GM19455 (cell line): ENCODE data around the gene CBX1.
"Not testable (repeated sequence)": the region's sequence is repeated elsewhere in the genome, so short reads cannot be mapped to it uniquely, and the experiment has no call there.

Experiments
- ATAC-seq: cut with Tn5 transposase; IDR thresholded peaks from one replicate; pipeline ENCODE4 v1.9.1; 2021; ENCODE audit not compliant: unreplicated experiment

Gene CBX1

DNA sequence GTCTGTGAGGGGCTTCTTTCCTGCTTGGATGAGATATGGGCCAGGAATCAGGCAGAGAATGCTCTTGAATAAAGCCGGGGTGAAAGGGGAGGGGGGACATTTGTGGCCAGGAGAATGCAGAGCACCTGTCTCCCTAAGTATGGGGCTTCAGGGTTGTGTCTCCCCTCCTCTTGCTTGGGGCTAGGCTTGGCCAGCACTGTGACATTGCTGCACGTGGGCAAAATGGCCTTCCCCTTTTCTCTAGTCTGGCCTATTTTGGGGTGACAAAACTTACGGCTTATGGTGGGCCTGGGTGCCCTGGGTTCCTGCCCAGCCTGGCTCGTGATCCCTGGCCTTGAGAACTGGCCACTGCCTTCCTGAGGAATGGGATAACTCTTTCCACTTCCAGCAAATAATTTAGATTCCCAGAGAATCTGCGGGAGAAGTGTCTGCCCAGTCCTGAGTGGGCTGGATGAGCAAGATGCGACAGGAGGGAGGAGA, 47.5 kb downstream of the CBX1 start:
- ATAC-seq, result no peak

DNA sequence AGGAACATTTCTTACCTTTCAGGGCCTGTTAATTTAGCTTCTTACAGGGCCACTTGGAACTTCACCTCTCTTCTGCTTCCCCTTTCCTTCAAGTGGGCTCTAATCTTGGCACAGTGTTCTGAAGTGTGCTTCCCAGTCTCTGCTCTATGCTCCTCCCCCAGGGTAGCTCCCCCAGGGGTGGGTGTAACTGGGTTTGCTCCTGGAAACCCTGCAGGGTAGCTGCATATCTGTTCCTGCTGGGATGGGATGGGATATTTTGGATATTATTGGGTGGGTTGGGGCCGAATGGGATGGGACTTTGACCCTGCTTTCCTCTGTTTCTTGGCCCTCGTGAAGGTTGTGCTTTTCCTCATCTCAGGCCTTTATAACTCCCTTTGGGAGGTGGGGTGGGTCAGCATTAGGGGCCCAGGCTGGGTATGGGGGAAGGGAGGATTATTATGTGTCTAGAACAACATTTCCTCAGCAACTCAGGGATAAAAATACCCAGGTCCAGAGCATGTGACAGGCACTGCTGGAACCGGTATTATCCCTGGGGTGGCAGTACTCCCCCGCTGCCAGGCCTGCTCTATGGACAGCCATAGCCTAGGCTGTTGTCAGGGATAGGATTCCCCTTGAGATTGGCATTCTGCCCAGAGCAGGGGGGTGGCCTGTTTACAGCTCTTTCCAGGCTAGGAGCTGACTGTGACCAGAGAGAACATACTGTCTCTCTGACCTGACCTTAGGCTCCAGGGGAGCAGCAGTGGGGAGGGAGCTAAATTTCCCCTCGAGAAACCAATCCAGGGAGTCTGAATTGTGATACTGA, 48.1 kb downstream of the CBX1 start:
- no peak for ATAC-seq

DNA sequence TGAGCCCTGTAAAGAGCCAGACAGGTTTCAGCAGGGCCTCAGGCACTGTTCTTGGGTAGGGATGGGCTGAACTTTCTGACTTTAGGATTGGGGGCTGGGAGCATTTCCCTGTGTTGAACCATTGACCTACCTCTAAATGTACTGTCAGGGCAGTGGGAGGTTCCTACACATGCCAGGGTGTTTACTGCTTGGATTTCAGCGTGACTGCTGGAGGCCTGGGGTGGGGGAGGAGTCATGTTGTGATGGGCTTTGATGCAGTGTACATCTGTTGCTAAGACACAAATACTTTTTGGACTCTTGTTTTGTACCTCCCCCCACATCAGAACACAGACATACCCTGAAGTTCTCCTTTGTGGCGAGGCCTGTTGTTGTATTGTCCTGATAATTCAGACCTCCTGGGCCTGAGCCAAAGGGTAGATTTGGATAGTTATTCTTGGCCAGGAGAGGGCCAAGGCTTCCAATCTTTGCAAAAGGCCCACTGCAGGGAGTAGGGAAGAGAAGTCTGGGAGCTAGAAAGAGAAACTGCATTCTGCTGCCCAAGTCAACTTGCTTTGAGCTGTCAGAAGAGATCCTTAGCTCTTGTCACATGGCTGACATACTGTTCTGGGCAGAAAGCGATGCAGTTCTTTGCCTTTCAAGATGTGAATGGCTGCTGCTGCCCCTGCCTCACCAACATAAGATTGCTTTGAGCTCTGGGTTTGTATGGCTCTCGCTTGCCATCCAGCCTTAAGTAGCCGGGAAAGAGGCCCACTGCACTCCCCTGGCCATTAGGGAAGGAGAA, 49.4 kb downstream of the CBX1 start:
- no peak for ATAC-seq

DNA sequence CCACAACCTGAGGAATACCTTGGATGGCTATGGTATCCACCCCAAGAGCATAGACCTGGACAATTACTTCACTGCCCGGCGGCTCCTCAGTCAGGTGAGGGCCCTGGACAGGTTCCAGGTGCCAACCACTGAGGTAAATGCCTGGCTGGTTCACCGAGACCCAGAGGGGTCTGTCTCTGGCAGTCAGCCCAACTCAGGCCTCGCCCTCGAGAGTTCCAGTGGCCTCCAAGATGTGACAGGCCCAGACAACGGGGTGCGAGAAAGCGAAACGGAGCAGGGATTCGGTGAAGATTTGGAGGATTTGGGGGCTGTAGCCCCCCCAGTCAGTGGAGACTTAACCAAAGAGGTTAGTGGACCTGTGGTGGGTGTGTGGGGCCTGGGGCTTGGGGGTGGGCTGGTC, 50.0 kb downstream of the CBX1 start:
- no peak for ATAC-seq

DNA sequence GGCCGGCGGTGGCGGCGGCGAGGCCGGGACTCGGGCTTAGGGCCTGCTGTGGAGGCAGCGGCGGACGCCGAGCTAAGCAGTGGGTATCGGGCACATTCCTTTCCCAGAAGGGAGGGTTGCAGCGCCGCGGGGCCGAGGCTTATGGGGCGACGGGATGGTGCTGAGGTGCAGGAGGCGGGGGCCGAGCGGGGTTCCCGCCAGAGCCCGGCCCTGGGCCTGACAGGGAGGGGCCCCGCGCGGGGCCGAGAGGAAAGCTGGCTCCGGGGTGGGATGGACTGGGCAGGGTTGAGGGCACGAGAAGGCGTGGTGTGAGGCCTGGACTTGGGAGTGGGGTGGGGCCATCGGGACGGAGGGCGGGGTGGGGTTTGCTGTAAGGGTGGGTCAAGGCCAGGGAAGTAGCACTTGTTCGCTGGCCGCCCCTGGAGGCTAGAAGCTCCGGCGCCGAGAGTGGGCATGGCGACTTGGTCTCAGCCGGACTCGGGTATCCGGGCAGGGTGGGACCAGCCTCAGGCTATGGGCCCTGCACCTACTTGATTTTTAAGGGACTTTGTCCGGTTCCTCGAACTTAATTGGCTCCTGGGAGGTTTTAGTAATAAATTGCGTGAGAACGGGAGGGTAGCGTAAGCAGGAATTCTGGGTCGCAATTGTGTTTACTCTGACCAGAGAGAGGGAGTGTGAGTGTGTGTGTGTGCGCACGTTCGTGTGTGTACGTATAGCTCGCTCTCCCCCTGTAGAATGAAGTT, 52.7 kb downstream of the CBX1 start:
- ATAC-seq, result peak; percentile 42

DNA sequence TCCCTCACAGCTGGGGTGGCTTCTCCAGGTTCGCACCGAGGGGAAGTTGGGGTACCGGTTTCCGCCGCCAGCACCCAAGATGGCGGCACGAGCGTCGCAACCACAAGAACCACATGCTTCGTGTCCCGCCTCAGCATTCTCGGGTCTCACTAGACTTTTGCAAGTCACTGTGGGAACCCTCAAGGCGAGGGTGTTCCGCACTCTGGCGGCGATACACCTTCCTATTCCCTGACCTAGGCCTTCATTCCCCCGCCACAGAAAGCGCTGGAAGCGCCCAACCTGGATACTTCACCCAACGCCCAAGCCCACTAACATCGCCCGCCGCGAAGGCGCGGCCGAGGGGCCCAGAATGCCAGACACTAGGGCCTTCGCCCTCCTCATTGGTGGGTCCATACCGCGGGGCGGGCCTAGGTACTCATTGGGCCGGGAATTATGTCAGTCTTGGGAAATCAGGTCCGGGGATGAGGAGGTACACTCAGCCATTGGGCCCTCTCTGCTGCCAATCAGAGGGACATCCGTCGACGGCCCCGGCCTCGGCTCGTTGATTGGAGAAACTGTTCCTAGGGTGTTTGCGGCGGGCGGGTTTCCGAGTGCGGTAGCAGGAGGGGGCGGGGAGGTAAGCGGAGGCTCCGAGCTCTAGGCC, 53.4 kb downstream of the CBX1 start, which contains the start of gene NFE2L1:
Gene NFE2L1, plus strand, starts transcription at position 619 of the 643 bp plus-strand sequence. CDS start 2,760 bp downstream, outside the sequence.
- peak; percentile 91 for ATAC-seq

DNA sequence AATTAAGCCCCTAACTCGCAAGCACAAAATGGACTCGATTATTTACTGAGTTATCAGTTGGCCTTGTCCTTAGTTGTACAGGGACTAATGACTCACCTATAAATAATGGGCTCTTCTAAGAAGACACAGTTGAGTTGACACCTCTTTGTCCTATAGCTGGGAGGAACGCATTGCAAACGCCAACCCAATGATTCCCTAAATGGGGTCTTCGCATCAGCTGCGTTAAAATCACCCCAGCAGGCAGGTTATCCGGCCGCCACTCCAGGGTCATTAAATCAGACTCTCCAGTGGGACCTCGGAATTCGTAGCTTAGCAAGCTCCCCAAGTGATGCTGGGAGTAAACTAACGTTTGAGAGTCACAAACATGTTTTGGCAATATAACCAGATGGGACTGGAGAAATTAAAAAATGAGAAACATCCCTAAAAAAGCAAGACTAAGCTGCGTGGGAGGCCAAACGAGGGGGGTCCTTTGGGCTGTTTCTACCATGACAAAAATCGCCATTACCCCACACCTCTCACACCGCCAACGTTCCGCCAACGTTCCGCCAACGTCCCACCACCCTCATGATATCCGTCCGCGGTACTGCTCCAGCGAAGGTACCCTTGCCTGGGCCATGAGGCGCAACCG, 54.1 kb downstream of the CBX1 start:
- no peak for ATAC-seq

DNA sequence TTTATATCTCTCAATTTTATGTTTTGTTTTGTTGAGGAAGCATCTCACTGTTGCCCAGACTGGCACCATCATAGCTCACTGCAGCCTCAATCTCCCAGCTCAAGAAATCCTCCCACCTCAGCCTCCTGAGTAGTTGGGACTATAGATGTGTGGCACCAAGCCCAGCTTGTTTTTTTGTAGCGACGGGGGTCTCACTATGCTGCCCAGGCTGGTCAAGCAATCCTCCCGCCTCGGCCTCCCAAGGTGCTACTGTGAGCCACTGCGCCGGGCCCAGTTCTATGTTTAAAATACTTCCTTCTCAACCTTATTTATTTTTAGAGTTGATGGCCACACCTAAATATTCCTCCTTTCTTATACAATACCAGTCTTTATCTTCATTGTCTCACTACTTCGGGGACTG, 55.0 kb downstream of the CBX1 start:
- ATAC-seq, result no peak

DNA sequence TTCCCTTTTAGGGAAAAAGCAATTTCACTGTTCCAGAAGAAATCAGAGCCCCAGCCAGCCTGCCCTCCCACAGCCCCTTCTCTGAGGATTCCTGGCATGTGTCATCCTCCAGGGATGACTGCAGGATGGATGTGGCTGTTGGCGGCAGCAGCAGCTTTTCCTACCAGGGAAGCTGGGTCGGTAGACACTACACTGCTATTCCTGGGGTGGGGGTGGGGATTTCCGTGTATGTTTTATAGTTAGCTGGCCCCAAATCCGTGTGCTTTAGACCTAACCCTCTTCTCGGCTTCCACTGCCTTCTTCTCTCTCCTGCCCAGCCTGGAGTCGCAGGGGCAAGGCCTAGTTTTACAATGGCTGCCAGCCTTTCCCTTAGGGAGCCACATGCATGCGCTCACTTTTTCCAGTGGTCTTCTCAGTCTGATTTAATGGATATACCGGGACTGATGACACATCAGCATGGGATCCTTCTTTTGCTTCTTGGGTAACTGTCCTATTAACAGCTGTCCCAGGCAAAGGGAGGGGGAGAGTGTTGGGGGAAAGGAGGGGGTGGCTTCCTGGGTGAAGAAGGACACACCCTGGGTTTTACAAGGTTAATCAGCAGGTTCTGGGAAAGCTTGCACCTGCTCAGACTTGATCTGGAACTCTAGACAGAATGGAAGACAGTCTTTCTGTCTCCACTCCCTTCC, 55.8 kb downstream of the CBX1 start:
- ATAC-seq, result no peak

DNA sequence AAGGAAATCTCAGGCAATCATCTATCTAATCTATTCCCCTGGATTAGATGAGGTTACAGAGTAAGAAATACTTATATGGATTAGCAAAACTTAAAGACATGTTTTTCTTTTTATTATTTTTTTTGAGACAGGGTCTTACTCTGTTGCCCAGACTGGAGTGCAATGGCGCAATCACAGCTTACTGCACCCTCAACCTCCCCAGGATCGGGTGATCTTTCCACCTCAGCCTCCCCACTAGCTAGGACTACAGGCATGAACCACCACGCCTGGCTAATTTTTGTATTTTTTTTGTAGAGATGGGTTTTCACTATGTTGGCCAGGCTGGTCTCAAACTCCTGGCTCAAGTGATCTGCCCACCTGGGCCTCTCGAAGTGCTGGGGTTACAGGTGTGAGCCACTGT, 56.4 kb downstream of the CBX1 start:
- ATAC-seq, result no peak

DNA sequence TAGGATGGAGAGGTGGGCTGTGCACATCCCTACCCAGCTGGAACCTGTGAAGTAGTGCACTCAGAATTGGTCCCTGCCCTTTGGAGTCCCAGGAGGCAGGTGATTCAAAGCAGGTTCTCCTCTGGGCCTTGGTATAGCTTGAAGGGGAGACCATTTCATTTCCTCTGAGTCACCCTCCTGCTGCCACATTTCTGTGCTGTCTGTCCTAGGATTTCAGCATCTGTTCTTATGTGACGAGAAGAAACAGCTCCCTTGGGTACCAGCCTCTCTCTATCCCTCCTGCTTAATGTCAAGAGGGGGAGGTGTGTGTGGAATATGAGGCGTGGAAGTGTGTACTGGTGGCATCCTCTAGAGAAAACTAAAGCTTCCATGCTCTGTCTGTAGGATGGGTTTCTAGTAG, 58.1 kb downstream of the CBX1 start:
- no peak for ATAC-seq

DNA sequence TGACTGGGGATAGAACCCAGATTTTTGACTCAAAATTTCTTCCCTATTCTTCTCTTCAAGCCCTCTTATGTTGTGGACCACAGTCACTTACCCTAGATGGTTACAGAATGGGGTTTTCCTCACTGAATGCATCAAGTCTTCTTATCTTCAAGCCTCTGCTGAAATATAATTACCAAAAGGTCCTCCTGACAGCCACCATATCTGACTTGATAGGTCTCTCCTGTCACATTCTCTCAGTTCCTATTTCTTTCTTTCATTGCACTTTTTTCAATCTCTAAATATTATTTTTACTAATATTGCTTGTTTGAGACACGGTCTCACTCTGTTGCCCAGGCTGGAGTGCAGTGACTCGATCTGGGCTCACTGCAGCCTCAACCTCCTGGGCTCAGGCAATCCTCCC, 62.6 kb downstream of the CBX1 start:
- ATAC-seq, result no peak

DNA sequence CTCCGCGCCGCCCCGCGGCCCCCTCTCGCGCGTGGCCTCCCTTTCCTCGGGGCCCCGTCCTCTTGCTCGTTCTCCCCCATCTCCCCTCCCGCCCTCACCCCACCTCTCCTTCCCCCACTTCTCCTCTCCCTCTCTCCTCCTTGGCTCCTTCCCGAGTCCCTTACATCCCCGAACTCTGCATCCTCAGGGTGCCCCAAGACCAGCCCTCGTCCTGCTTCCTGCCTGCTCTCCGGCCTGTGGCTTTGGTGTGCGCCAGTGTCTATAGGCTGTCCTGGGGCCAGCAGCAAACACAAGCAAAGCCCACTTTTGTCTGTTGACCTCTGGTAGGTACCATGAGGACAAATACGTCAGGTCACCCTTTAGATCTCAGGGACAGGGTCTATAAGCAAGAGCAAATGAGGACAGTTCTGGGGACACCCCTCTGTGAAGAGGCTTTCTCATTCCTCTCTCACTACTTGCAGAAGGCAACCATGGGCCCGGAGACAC, 63.4 kb downstream of the CBX1 start:
- ATAC-seq, result no peak

DNA sequence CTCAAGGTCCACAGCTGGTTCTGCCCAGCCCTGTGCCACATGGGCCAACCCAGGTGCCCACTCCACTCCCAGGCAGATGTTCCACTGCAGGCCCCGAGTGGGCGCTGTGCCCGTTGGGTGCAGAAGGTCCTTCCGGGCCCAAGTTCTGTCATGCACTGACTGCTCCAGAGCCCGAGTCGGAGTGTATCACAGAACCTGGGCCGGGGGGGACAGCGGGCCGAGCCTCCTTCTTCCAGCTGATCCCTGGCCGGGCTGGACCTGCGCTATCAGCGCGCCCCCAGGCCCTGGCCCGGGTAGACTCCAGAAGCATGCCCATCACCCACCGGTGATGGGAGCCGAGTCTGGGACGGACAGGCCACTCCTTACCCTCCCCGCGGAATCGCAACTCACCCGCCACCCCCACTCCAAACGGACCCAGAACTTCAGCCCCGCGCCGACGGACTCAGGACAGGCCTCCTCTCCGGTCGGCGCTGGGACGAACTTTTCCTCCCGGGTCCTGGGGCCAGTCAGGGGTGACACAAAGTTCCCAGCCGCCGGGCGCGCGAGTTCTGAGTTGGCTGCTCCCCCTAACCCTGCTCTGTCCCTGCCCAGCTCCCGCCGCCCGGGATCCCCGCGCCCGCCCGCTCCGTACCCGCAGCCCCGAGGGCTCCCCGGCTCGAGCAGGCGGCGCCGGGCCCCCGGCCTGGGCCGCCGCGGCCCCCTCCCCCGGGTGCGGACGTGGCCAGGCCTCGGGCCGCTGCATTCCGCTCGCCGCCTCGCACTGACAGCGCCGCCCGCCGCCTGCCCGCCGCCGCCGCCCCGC, 64.0 kb downstream of the CBX1 start, which contains the start of gene COPZ2:
Gene COPZ2, minus strand, starts transcription at position 762 of the 802 bp plus-strand sequence. Its CDS starts 20 bp downstream, at position 742.
- no peak for ATAC-seq

DNA sequence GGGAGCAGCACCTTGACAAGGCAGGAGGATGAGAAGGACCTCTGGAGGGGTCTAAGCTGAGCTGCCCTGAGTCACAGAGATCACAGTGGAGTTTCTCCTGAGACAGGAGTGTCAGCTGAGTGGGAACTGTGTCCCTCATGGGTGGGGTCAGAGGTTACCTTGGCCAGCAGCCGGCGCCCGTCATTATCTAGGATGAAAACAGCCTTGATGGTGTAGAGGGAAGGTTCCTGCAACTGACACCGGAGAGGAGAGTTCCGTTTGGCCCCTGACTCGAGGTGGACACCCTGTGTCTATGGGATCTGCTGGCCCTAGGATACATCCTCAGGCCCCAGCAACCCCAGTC, 64.6 kb downstream of the CBX1 start:
- no peak for ATAC-seq

DNA sequence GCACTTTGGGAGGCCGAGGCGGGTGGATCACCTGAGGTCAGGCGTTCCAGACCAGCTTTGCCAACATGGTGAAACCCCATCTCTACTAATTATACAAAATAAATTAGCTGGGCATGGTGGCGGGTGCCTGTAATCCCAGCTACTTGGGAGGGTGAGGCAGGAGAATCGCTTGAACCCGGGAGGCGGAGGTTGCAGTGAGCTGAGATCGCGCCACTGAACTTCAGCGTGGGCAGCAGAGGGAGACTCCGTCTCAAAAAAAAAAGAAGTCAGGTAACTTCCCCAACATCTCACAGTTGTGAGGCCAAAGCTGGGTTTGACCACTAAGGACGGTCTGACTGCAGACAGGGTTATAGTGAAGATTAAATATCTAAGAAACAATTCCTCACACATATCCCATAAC, 66.5 kb downstream of the CBX1 start:
- not testable (repeated sequence) for ATAC-seq

DNA sequence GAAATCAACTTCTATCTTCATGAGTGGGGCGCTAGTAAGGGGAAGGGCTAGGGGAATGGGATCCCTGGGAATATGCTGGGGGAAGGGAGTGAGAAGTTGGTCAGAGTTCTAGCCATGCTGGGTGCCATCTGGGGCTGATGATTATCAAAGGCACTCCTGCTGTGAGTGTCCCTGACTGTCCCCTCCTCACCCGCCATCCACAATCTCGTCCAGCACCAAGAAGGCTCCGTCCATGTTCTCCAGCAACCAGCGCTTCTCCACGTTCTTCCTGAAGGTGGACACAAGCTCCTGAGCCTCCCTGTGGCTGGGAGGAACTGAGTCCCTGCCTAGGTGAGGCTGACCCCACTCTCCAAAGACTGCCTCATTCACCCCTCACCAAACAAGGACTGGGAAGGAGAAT, 69.3 kb downstream of the CBX1 start:
- ATAC-seq, result no peak

DNA sequence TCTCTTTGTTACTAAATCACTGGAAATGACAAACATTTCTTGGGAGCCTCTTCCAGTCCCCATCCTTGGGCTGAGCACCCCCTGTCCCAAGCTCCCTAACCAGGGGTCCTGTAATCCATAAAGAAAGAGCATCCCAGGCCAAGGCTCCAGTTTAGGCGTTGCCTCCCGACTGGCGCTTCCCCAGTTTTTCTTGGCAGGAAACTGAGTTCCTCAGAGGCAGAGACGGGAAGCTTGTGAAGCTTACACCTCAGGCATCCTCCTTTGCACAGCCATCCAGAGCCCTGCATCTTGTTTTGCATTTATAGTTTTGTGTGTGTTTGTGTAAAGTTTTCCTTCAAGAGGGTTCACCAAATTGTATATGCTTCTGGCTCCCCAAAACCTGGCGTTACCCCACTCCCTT, 70.7 kb downstream of the CBX1 start:
- no peak for ATAC-seq

DNA sequence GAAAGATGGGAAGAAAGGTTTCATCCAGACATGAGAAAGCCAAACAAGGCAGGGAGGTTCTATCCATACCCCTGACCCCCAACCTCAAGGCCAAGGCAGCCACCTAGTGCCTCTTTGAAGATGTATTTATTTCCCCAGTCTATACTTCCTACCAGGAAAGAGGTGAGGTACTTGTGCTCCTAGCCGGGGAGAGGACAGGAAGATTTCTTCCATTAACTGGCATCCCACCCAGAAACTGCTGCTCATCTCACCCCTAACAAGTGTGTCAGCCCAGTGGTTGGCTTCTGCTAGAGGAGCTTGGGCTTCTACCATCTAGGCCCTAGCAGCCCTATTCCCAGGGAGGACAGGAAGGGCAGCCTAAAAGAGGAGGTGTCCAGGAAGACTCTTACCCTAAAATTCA, 72.5 kb downstream of the CBX1 start:
- no peak for ATAC-seq
